Measurements from ENCODE around the gene PDE9A.

- no peak for TF ChIP-seq CTCF (IDR thresholded peaks at IDR 0.05)
- TF ChIP-seq POLR2A (IDR thresholded peaks at IDR 0.05): no peak
These were observed 22.8 kb upstream of the PDE9A start for GRCh38 chr21:42630626-42631025.

Data from testis (tissue), 2 donors.